Endothelial cell of umbilical vein (primary cell): ENCODE results near the gene NEAT1. TPM values are rescaled to one million over a fixed set of nuclear protein-coding genes. Genes with fewer than 3 reads are reported as not detected.

Experiments used
- BruUV-seq: library from RNA; stranded (reverse); fragments of 400-500 nt; replicated peaks from 2 replicates; lab custom pipeline; 2021; lab: Mats Ljungman, UMichigan
- CTCF ChIA-PET: fragments of 300-600, 350-600 bp; sonication (Branson Sonifier 250); formaldehyde crosslinking; loops from one replicate; lab custom pipeline; 2021; ENCODE audit warnings: antibody characterized with exemption, inconsistent platforms; lab: Charles Lee
- POLR2A ChIA-PET: fragments of 300-600, 350-600 bp; sonication (Branson Sonifier 250); formaldehyde crosslinking; loops from one replicate; lab custom pipeline; 2021; ENCODE audit warnings: antibody characterized with exemption, inconsistent platforms; lab: Charles Lee
- DNase-seq: peaks from one replicate; pipeline ENCODE4 v3.0.0-alpha.2; 2011; ENCODE audit warnings: low read depth, low spot score
- FAIRE-seq: peaks from 2 replicates; lab custom pipeline; 2011; peaks lifted over from hg19 to GRCh38; lab: Jason Lieb, UNC
- H2AFZ ChIP-seq: 2 replicates; pipeline ENCODE4 v1.6.0; 2012; ENCODE audit warnings: low read depth, low read length, control low read depth, inconsistent platforms
- H3K27ac ChIP-seq: 2 replicates; pipeline ENCODE4 v1.5.1; 2011; ENCODE audit warnings: low read depth, mild to moderate bottlenecking, control low read depth, low read length, moderate library complexity; ENCODE audit not compliant: insufficient read depth
- H3K27me3 ChIP-seq, 2 experiments: 2 replicates each; pipeline versions ENCODE4 v1.6.0 to v1.6.1; 2011; ENCODE audit warnings: low read length in 2 of 2, mixed read lengths in 1 of 2; ENCODE audit not compliant: control insufficient read depth in 2 of 2, insufficient read depth in 2 of 2
- H3K36me3 ChIP-seq, 2 experiments: 2 replicates in 1 of 2; 3 replicates in 1 of 2; pipeline ENCODE4 v1.5.1; 2011; ENCODE audit warnings: low read length in 2 of 2, mild to moderate bottlenecking in 1 of 2, moderate library complexity in 1 of 2; ENCODE audit not compliant: control insufficient read depth in 2 of 2, insufficient read depth in 2 of 2; ENCODE audit errors: extremely low read depth in 1 of 2
- H3K4me1 ChIP-seq: 3 replicates; pipeline ENCODE4 v1.5.1; 2011; ENCODE audit warnings: mild to moderate bottlenecking, low read length; ENCODE audit not compliant: control insufficient read depth, insufficient read depth; ENCODE audit errors: extremely low read depth
- H3K4me2 ChIP-seq: 2 replicates; pipeline ENCODE4 v1.6.1; 2011; ENCODE audit warnings: low read length, control low read depth, mixed read lengths; ENCODE audit not compliant: insufficient read depth
- H3K4me3 ChIP-seq, 3 experiments: fragments of 200-600 bp in 1 of 3; sonication (generic), shearing (Covaris generic) in 1 of 3; replicated peaks in 1 of 3; 2 replicates each; pipeline ENCODE4 v1.5.1; 2011 to 2016; ENCODE audit warnings: control low read depth in 3 of 3, low read length in 3 of 3, mild to moderate bottlenecking in 2 of 3, inconsistent platforms in 1 of 3, low read depth in 1 of 3, moderate library complexity in 1 of 3; ENCODE audit not compliant: insufficient read depth in 1 of 3
- H3K79me2 ChIP-seq: 2 replicates; pipeline ENCODE4 v1.6.0; 2012; ENCODE audit warnings: low read length, inconsistent platforms; ENCODE audit not compliant: control insufficient read depth, insufficient read depth
- H3K9ac ChIP-seq: replicated peaks from 2 replicates; pipeline ENCODE3; 2011; ENCODE audit warnings: low read length, control low read depth; ENCODE audit not compliant: insufficient read depth; ENCODE audit errors: extremely low read depth
- H3K9me1 ChIP-seq: replicated peaks from 3 replicates; pipeline ENCODE4 v1.6.0; 2011; ENCODE audit warnings: mild to moderate bottlenecking, low read length; ENCODE audit not compliant: control insufficient read depth, insufficient read depth; ENCODE audit errors: extremely low read depth
- H3K9me3 ChIP-seq: replicated peaks from 2 replicates; pipeline ENCODE4 v1.5.1; 2012; ENCODE audit warnings: low read length, inconsistent platforms; ENCODE audit not compliant: control insufficient read depth, insufficient read depth
- H4K20me1 ChIP-seq: replicated peaks from 2 replicates; pipeline ENCODE3; 2011; ENCODE audit warnings: mild to moderate bottlenecking, low read length; ENCODE audit not compliant: control insufficient read depth, insufficient read depth; ENCODE audit errors: extremely low read depth
- CTCF ChIP-seq, 2 donors: IDR thresholded peaks; 1 replicate in 1 of 2; 2 replicates in 1 of 2; pipeline ENCODE4 v1.5.1; 2011; ENCODE audit warnings: low read length in 2 of 2, mild to moderate bottlenecking in 2 of 2, moderate library complexity in 2 of 2, control low read depth in 1 of 2, inconsistent platforms in 1 of 2, low read depth in 1 of 2; ENCODE audit not compliant: insufficient read depth in 1 of 2; ENCODE audit errors: extremely low read depth in 1 of 2
- EZH2 ChIP-seq: IDR thresholded peaks from 2 replicates; pipeline ENCODE4 v1.6.1; 2012; ENCODE audit warnings: borderline replicate concordance, low read depth, mild to moderate bottlenecking, moderate library complexity, low read length, inconsistent platforms; ENCODE audit not compliant: severe bottlenecking
- FOS ChIP-seq: IDR thresholded peaks from 2 replicates; pipeline ENCODE4 v1.6.1; 2011; ENCODE audit warnings: mild to moderate bottlenecking, low read length, moderate library complexity, borderline replicate concordance; ENCODE audit not compliant: insufficient read depth
- GATA2 ChIP-seq: IDR thresholded peaks from 2 replicates; pipeline ENCODE4 v1.7.0; 2011; ENCODE audit warnings: low read depth, mild to moderate bottlenecking, moderate library complexity, mixed read lengths, low read length; ENCODE audit not compliant: insufficient read length, insufficient read depth
- JUN ChIP-seq: IDR thresholded peaks from 2 replicates; pipeline ENCODE4 v1.6.1; 2011; ENCODE audit warnings: borderline replicate concordance, low read depth; ENCODE audit not compliant: insufficient read length, insufficient read depth
- MAX ChIP-seq: IDR thresholded peaks from 2 replicates; pipeline ENCODE4 v1.6.1; 2011; ENCODE audit not compliant: insufficient read depth, insufficient read length
- MYC ChIP-seq: IDR thresholded peaks from one replicate; pipeline ENCODE4 v1.6.1; 2011; ENCODE audit warnings: mild to moderate bottlenecking, low read depth, low read length
- POLR2A ChIP-seq: IDR thresholded peaks from 2 replicates; pipeline ENCODE4 v1.6.1; 2012; ENCODE audit warnings: low read depth, mild to moderate bottlenecking, control low read depth, low read length
- POLR2AphosphoS5 ChIP-seq: IDR thresholded peaks from 2 replicates; pipeline ENCODE4 v1.6.1; 2012; ENCODE audit warnings: low read depth, mild to moderate bottlenecking, control low read depth, low read length, moderate library complexity; ENCODE audit not compliant: insufficient read depth
- dilution Hi-C: fragments of 300-500 bp; cut with MboI; formaldehyde crosslinking; loops from one replicate; pipeline ENCODE4 v1.15.0; 2019; ENCODE audit warnings: low sequenced_read_pairs; ENCODE audit not compliant: extremely low pct_ligation_motif_present
- intact Hi-C: fragments of 100-400 bp; cut with micrococcal nuclease; formaldehyde crosslinking; loops from one replicate; pipeline ENCODE4 v1.10.0; 2022
- polyA plus RNA-seq, 4 experiments: library from polyadenylated mRNA; depleted of rRNA in 3 of 4; stranded (reverse) in 3 of 4; unstranded in 1 of 4; fragments of >200 nt; gene quantifications; 2 replicates each; pipeline versions ENCODE4 v1.2.1 to v1.2.3, GENCODE V29; 2011 to 2012; ENCODE audit warnings: missing spikeins in 1 of 4
- total RNA-seq: library from RNA; stranded (reverse); gene quantifications from 2 replicates; pipeline ENCODE4 v1.2.3, GENCODE V29; 2021

The NEAT1 gene
- total and polyA plus RNA-seq, 2 donors (not counting 3 experiments of a cell fraction or from before 2014, with no cell fraction given), result 34.4 to 957 TPM

- Histone ChIP-seq H3K27ac (no peak overlapping the region), H2AFZ (no peak overlapping the region), H3K9me1 (no peaks in the 10 kb centered on the region), H3K27me3 (no peaks in the 10 kb centered on the region), H4K20me1 (peaks cover 6% of the 10 kb centered on the region), H3K4me2 (no peak overlapping the region), H3K4me3 (no peak overlapping the region), H3K36me3 (peaks cover 13 to 22% of the 10 kb centered on the region in 2 experiments), H3K9me3 (no peaks in the 10 kb centered on the region), H3K4me1 (no peaks in the 10 kb centered on the region), H3K9ac (no peak overlapping the region), H3K79me2 (peaks cover 62% of the 10 kb centered on the region)
- ChIA-PET POLR2A (interaction anchor here (0.6 to 2.0 kb wide), 3 partner anchors 20 to 74 kb away, joined by 4 to 8 read pairs (median 8); partner anchors contain the start of gene MALAT1), CTCF (interaction anchor here (1.1 to 2.0 kb wide), 4 partner anchors 25 to 70 kb away, joined by 3 to 5 read pairs (median 5); no protein-coding TSS in a partner anchor)
- intact Hi-C loops, result no loop called here
- dilution Hi-C loops, result no loop called here
- DNase-seq (peak; percentile 48), FAIRE-seq (no peak)
- no TSS peak for BruUV-seq
- TF ChIP-seq POLR2AphosphoS5, result peak; percentile 56
- peak; percentile 68 for TF ChIP-seq POLR2A
- no peak for TF ChIP-seq EZH2
These were observed 18.4 kb downstream of the NEAT1 start for GRCh38 chr11:65440831-65441499.

DNA sequence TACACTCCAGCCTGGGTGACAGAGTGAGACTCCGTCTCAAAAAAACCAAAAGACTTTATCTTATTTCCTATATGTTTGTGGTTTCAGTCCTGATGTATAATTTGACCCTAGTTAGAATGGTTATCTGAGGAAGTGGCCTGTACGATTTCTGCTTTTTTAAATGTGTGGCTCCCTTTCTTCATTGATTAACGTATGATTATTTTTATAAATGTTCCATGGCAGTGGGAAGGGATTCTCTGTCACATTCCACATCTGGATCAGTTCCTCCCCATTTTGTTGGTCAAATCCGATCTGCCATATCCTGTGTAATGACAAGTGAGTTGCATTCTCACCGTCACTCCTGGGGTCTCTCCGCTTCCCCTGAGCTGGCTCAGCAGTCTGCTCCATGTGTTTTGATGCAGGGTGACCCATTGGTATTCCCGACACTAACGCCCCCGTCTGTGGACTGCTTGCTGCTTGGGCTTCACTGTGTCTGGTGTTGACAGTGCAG lies 20.3 kb downstream of the NEAT1 start:
- H3K9me3 ChIP-seq, result no peaks in the 10 kb centered on the region
- H3K79me2 ChIP-seq, result peaks cover 45% of the 10 kb centered on the region
- DNase-seq (peak; percentile 45), FAIRE-seq (no peak)
- dilution Hi-C loops, result no loop called here
- H3K36me3 ChIP-seq, result peaks cover 8 to 12% of the 10 kb centered on the region in 2 experiments
- no peaks in the 10 kb centered on the region for H3K4me1 ChIP-seq
- TF ChIP-seq POLR2A, result peak; percentile 33
- TF ChIP-seq MAX, result no peak
- no peak for TF ChIP-seq JUN
- TF ChIP-seq POLR2AphosphoS5, result peak; percentile 17
- TF ChIP-seq GATA2, result no peak
- no peak for TF ChIP-seq EZH2
- no peak for TF ChIP-seq CTCF (IDR thresholded peaks at IDR 0.05; ENCODE audit: extremely low read depth in 1 of 2, insufficient read depth in 1 of 2, low read depth in 1 of 2, low read length in 2 of 2)
- no peak for TF ChIP-seq FOS
- no peak for TF ChIP-seq MYC
- intact Hi-C loops, result no loop called here
- H4K20me1 ChIP-seq, result no peaks in the 10 kb centered on the region
- H2AFZ ChIP-seq, result no peak overlapping the region
- H3K9ac ChIP-seq, result no peak overlapping the region
- no peaks in the 10 kb centered on the region for H3K9me1 ChIP-seq
- ChIA-PET CTCF (interaction anchor here (0.6 to 2.0 kb wide), 4 partner anchors 27 to 68 kb away, joined by 3 to 5 read pairs (median 5); no protein-coding TSS in a partner anchor), POLR2A (interaction anchor here (6.9 kb wide), 1 partner anchor 56 kb away, joined by 70 read pairs; the partner anchor contains the start of gene MALAT1)
- BruUV-seq, result no TSS peak
- no peaks in the 10 kb centered on the region for H3K27me3 ChIP-seq
- H3K4me2 ChIP-seq, result no peak overlapping the region
- H3K27ac ChIP-seq, result no peak overlapping the region
- no peak overlapping the region for H3K4me3 ChIP-seq
